Thymus (tissue), 11 donors: ENCODE measurements around the gene PCBP4. TPM values are rescaled to one million over a fixed set of nuclear protein-coding genes. Genes with fewer than 3 reads are reported as not detected.

Experiments used
- DNase-seq, 9 donors: peaks; one replicate each; pipeline ENCODE4 v3.0.0-alpha.2; 2013; ENCODE audit warnings: low spot score in 9 of 9, low read depth in 6 of 9, missing footprints in 1 of 9
- H3K27ac ChIP-seq, 2 donors: one replicate each; pipeline ENCODE4 v1.5.1; 2013; ENCODE audit warnings: control low read depth in 1 of 2, low read depth in 1 of 2, low read length in 1 of 2, mild to moderate bottlenecking in 1 of 2, moderate library complexity in 1 of 2
- H3K27me3 ChIP-seq, 2 donors: one replicate each; pipeline ENCODE4 v1.5.1; 2013; ENCODE audit warnings: low read length in 1 of 2; ENCODE audit not compliant: control insufficient read depth in 2 of 2, insufficient read depth in 1 of 2
- H3K36me3 ChIP-seq, 2 donors: one replicate each; pipeline ENCODE4 v1.5.1; 2013; ENCODE audit warnings: low read length in 1 of 2, mild to moderate bottlenecking in 1 of 2, moderate library complexity in 1 of 2; ENCODE audit not compliant: control insufficient read depth in 2 of 2, insufficient read depth in 2 of 2
- H3K4me1 ChIP-seq, 2 donors: one replicate each; pipeline ENCODE4 v1.5.1; 2013; ENCODE audit warnings: low read length in 2 of 2; ENCODE audit not compliant: control insufficient read depth in 2 of 2, insufficient read depth in 2 of 2
- H3K4me3 ChIP-seq, 2 donors: one replicate each; pipeline ENCODE4 v1.5.1; 2013; ENCODE audit warnings: low read length in 2 of 2, control low read depth in 1 of 2, mild to moderate bottlenecking in 1 of 2
- H3K9me3 ChIP-seq, 2 donors: one replicate each; pipeline ENCODE4 v1.5.1; 2013; ENCODE audit warnings: low read length in 1 of 2, mild to moderate bottlenecking in 1 of 2; ENCODE audit not compliant: control insufficient read depth in 2 of 2, insufficient read depth in 1 of 2
- WGBS: extraction: QIAGEN DNeasy Blood & Tissue Kit; methylation state at CpG from one replicate; pipeline ENCODE4 v1.1.7; 2013; 5-methylcytosine and 5-hydroxymethylcytosine counted together
- polyA plus RNA-seq: library from polyadenylated mRNA; stranded (reverse); fragments of 200-250 nt; gene quantifications from one replicate; pipeline ENCODE4 v1.2.3, GENCODE V29; 2013
- total RNA-seq: library from RNA; stranded (reverse); fragments of 120-200 nt; gene quantifications from one replicate; pipeline ENCODE4 v1.2.4, GENCODE V29; 2013
- donor health status: healthy.

Gene PCBP4
- total and polyA plus RNA-seq, 2 donors, result 6.1 to 21.0 TPM

GRCh38 chr3:51987568-51987967 is 20.3 kb upstream of the PCBP4 start:
- DNase-seq, result no peak
- no peak overlapping the region for H3K4me3 ChIP-seq
- peaks cover 6 to 31% of the 10 kb centered on the region in 2 donors for H3K4me1 ChIP-seq
- H3K9me3 ChIP-seq, result no peaks in the 10 kb centered on the region
- H3K27ac ChIP-seq, result no peak overlapping the region
- WGBS, result 98% methylated on average over 7 of the region's 7 CpGs
- peaks cover 8 to 14% of the 10 kb centered on the region in 2 donors for H3K36me3 ChIP-seq
- peaks cover 0 to 6% of the 10 kb centered on the region in 2 donors for H3K27me3 ChIP-seq

DNA sequence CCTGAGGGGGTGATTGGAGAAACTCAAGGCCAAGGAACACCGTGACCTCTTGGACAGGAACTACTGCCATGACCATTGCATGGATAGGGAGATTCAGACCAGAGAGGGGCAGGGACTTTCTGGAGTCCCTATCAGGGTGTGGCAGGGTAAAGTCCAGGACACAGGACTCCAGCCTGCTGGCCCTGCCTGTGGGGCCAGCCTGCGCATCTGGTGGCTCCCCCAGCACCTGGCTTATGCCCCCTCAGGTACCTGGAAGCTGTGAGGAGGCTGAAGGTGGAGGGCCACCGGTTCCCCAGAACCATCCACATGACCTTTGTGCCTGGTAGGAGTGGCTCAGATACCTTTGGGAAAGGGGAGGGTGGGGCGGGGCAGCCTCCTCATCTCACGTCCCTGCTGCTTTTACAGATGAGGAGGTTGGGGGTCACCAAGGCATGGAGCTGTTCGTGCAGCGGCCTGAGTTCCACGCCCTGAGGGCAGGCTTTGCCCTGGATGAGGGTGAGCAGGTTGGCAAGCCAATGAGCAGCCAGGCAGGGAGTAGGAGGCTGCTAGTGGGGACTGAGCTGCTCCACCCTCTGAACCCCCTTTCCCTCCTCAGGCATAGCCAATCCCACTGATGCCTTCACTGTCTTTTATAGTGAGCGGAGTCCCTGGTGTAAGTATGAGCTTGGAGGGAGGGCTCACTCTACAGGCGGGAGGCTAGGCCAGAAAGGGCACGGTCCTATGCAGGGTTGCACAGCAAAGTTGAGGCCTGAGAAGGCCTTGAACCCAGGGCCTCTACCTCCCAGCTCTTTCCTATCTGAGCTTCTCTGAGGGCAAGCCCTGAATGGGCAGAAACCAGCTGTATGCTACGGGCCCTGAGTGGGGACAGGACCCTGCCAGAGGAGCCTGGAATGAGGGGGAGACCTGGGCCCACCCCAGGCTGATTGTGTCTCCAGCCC is 19.0 kb upstream of the PCBP4 start:
- peaks cover 9 to 35% of the 10 kb centered on the region in 2 donors for H3K4me1 ChIP-seq
- H3K9me3 ChIP-seq, result no peaks in the 10 kb centered on the region
- H3K36me3 ChIP-seq, result peaks cover 0 to 1% of the 10 kb centered on the region in 2 donors
- no peak overlapping the region for H3K4me3 ChIP-seq
- WGBS, result 91% methylated on average over 12 of the region's 12 CpGs
- peaks cover 0 to 8% of the 10 kb centered on the region in 2 donors for H3K27me3 ChIP-seq
- no peak for DNase-seq
- no peak overlapping the region for H3K27ac ChIP-seq

DNA sequence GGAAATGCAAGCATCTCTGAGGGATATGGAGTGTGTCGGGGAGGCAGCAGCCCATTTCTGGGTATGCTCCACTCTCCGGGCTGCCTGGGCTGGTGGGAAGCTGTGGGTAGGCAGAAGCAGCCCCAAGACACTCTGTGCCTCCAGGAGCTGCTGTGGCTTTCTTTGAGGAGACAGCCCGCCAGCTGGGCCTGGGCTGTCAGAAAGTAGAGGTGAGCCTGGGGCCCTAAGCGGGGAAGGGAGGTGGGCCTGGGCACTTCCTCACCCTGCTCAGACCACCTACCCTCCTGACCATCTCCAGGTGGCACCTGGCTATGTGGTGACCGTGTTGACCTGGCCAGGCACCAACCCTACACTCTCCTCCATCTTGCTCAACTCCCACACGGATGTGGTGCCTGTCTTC is 17.8 kb upstream of the PCBP4 start:
- no peak for DNase-seq
- no peak overlapping the region for H3K27ac ChIP-seq
- H3K27me3 ChIP-seq, result peaks cover 0 to 8% of the 10 kb centered on the region in 2 donors
- peaks cover 0 to 5% of the 10 kb centered on the region in 2 donors for H3K36me3 ChIP-seq
- WGBS, result 78% methylated on average over 6 of the region's 6 CpGs
- peaks cover 9 to 35% of the 10 kb centered on the region in 2 donors for H3K4me1 ChIP-seq
- no peak overlapping the region for H3K4me3 ChIP-seq
- H3K9me3 ChIP-seq, result no peaks in the 10 kb centered on the region

DNA sequence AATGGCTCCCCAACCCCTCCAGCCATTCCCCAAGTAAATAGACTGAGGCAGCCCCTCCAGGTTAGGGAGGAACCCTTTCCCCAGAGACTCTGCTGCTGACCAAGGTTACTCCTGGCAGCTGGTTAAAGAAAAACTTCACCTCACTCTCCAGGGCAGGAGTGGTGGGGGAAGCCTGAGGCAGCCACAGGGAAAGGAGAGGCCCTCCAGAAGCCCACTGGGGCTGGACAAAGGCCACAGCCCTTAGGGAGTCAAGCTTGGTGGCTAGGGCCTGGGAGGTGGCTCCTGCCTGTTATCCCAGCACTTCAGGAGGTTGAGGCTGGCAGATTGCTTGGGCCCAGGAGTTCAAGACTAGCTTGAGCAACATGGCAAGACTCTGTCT is 17.0 kb upstream of the PCBP4 start:
- peaks cover 9 to 30% of the 10 kb centered on the region in 2 donors for H3K4me1 ChIP-seq
- peaks cover 0 to 5% of the 10 kb centered on the region in 2 donors for H3K36me3 ChIP-seq
- peaks cover 0 to 8% of the 10 kb centered on the region in 2 donors for H3K27me3 ChIP-seq
- H3K27ac ChIP-seq, result no peak overlapping the region
- no peak for DNase-seq
- H3K9me3 ChIP-seq, result no peaks in the 10 kb centered on the region
- H3K4me3 ChIP-seq, result no peak overlapping the region

DNA sequence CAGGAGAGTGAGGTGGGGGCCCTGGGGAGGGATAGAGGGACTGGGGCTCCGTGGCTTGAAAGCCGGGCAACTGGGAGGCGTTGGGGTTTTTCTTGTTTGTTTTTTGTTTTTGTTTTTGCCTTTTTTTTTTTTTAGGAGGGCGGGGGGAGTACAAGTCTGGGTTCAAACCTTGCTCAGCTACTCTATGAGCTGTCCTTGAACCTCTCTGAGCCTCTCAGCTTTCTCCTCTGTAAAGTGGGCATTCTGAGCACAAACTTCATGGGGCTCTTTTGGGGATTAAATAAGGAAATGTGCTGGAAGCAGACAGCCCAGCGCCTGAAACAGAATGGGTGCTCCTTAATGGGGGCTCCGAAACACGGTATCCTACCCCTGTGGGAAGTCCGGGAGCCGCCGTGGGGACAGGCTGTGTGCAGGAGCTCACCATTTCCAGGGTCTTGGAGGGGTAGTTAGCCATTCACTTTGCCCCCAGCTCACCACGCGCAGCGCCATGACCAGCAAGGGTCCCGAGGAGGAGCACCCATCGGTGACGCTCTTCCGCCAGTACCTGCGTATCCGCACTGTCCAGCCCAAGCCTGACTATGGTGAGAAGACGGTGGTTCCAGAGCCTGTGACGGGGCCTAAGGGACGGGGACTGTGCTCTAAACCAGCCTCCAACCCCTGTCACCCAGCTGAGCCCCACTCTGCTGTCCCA is 16.5 kb upstream of the PCBP4 start:
- Histone ChIP-seq H3K36me3 (peaks cover 0 to 5% of the 10 kb centered on the region in 2 donors), H3K9me3 (no peaks in the 10 kb centered on the region), H3K4me3 (peak overlapping the region; percentile 48 to 62), H3K27ac (peak overlapping the region; percentile 67 to 91), H3K4me1 (peaks cover 9 to 26% of the 10 kb centered on the region in 2 donors), H3K27me3 (peaks cover 0 to 8% of the 10 kb centered on the region in 2 donors)
- no peak for DNase-seq
- WGBS, result 82% methylated on average over 22 of the region's 22 CpGs

DNA sequence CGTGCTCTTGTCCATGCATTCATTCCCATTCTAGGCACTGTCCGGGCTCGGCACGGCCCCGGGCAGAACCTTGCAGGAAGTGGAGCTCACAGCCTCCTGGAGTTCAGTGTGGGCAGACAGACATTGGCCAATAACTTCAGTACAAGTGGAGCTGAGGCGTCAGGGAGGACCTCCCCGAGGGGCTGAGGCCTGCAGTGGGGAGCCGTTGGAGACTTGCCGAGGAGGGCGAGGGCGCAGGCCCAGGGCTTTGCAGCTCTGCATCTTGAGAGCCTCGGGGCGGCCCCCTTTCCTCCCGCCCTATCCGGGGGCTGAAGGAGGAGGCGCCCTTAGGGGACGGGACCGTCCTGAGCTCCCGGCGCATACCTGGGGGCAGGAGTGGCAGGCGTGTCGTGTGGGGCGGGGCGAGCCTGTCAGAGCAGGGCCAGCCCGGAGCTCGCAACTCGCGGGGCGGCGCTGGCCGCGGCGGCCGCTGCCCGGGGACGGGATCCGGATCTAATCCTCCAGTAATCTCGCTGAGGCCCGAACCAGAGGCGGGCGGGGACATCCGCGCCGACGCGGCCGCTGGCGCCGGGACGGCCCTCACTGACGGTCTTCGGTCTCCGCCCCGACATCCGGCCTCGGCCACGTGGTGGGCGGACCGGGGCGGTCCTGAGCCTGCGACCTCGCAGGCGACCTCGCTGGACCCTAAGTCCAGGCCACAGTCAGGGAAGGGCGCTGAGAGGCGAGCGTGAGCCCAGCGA is 15.8 kb upstream of the PCBP4 start, which contains the start of gene ACY1:
Gene ACY1 (plus strand): TSS at position 698 of the 740 bp plus-strand sequence. CDS start 530 bp downstream, outside the sequence.
- DNase-seq, result peak in 1 of 9 donors; percentile 62
- Histone ChIP-seq H3K4me3 (peak within 1 kb of the TSS; percentile 48 to 62), H3K36me3 (peaks cover 0 to 5% of the 10 kb centered on the region in 2 donors), H3K4me1 (peaks cover 9 to 25% of the 10 kb centered on the region in 2 donors), H3K27ac (peak within 1 kb of the TSS; percentile 67 to 91), H3K27me3 (peaks cover 0 to 8% of the 10 kb centered on the region in 2 donors), H3K9me3 (no peaks in the 10 kb centered on the region)
- 1% methylated on average over 68 of the region's 68 CpGs for WGBS

DNA sequence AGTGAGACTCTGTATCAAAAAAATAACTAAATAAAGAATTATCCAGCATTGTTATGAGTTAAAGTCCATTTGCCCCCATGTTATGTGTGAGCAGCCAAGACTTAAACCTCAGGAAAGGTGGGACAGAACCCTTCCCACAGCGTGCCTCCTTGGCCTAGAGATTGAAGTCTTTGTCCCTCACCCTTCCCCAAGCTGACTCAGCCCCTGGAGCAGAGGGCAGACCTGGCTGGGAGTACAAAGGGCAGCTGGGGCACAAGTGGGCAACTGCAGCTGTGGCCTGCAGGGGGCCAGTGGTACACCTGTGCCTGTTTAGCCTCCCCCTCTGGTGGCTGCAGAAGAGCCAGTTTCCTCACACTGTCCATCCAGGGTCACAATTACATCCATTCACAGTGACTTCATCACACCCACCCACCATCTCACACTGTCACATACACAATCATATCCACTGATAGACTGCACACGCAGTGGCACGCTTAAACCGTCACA is 15.1 kb upstream of the PCBP4 start:
- Histone ChIP-seq H3K27me3 (peaks cover 0 to 8% of the 10 kb centered on the region in 2 donors), H3K36me3 (peaks cover 0 to 5% of the 10 kb centered on the region in 2 donors), H3K4me1 (peaks cover 9 to 25% of the 10 kb centered on the region in 2 donors), H3K27ac (peak overlapping the region; percentile 9 to 91), H3K4me3 (peak overlapping the region; percentile 48 to 62), H3K9me3 (no peaks in the 10 kb centered on the region)
- WGBS, result 28% methylated on average over 4 of the region's 4 CpGs
- DNase-seq, result no peak

GRCh38 chr3:51980253-51980652 is 13.0 kb upstream of the PCBP4 start:
- Histone ChIP-seq H3K4me1 (peaks cover 9 to 35% of the 10 kb centered on the region in 2 donors), H3K9me3 (no peaks in the 10 kb centered on the region), H3K27ac (no peak overlapping the region), H3K4me3 (no peak overlapping the region), H3K27me3 (peaks cover 0 to 8% of the 10 kb centered on the region in 2 donors), H3K36me3 (peaks cover 0 to 5% of the 10 kb centered on the region in 2 donors)
- WGBS, result 96% methylated on average over 10 of the region's 10 CpGs
- no peak for DNase-seq
